ENCODE results near the gene CD99. TPM values are rescaled to one million over a fixed set of nuclear protein-coding genes. Genes with fewer than 3 reads are reported as not detected.

Gene CD99
- polyA plus RNA-seq, 12 donors, result 151 to 487 (median 265) TPM; not detected in 1

GRCh38 chrX:2693113-2694002 is 2.3 kb downstream of the CD99 start:
- DNase-seq, result no peak

GRCh38 chrX:2694914-2695267 is 3.8 kb downstream of the CD99 start:
- DNase-seq, result no peak

- DNase-seq, result no peak
Observed at GRCh38 chrX:2696698-2697215, 5.7 kb downstream of the CD99 start.

GRCh38 chrX:2697306-2697705 is 6.2 kb downstream of the CD99 start:
- DNase-seq, result no peak

GRCh38 chrX:2697741-2698299 is 6.7 kb downstream of the CD99 start:
- no peak for DNase-seq

GRCh38 chrX:2698604-2699003 is 7.5 kb downstream of the CD99 start:
- DNase-seq, result no peak

GRCh38 chrX:2699959-2700358 is 8.9 kb downstream of the CD99 start:
- no peak for DNase-seq

- DNase-seq, result no peak
Observed at GRCh38 chrX:2700405-2701320, 9.6 kb downstream of the CD99 start.

GRCh38 chrX:2701600-2701999 is 10.5 kb downstream of the CD99 start:
- no peak for DNase-seq

- DNase-seq, result no peak
Observed at GRCh38 chrX:2703991-2704369, 12.9 kb downstream of the CD99 start.

- no peak for DNase-seq
Observed at GRCh38 chrX:2705046-2705832, 14.1 kb downstream of the CD99 start.

GRCh38 chrX:2707334-2707760 is 16.3 kb downstream of the CD99 start:
- no peak for DNase-seq

GRCh38 chrX:2708021-2708420 is 16.9 kb downstream of the CD99 start:
- DNase-seq, result no peak

- no peak for DNase-seq
Observed at GRCh38 chrX:2708592-2709188, 17.6 kb downstream of the CD99 start.

GRCh38 chrX:2709556-2709955 is 18.5 kb downstream of the CD99 start:
- no peak for DNase-seq

- no peak for DNase-seq
Observed at GRCh38 chrX:2710041-2710840, 19.1 kb downstream of the CD99 start.

GRCh38 chrX:2711441-2711840 is 20.3 kb downstream of the CD99 start:
- DNase-seq, result no peak

- DNase-seq, result no peak
Observed at GRCh38 chrX:2712428-2712827, 21.3 kb downstream of the CD99 start.

GRCh38 chrX:2712890-2713840 is 22.1 kb downstream of the CD99 start:
- DNase-seq, result no peak
